IPS DF 19.7 (cell line): ENCODE results near the gene CACNA1H.

ENCODE experiments used
- DNase-seq: peaks from one replicate; pipeline ENCODE4 v3.0.0-alpha.2; 2013; ENCODE audit warnings: low read depth, low spot score

Gene CACNA1H

GRCh38 chr16:1122398-1122765, 30.5 kb upstream of the CACNA1H start:
- no peak for DNase-seq

- DNase-seq: no peak
These were observed 29.2 kb upstream of the CACNA1H start for GRCh38 chr16:1123525-1124230.

DNA sequence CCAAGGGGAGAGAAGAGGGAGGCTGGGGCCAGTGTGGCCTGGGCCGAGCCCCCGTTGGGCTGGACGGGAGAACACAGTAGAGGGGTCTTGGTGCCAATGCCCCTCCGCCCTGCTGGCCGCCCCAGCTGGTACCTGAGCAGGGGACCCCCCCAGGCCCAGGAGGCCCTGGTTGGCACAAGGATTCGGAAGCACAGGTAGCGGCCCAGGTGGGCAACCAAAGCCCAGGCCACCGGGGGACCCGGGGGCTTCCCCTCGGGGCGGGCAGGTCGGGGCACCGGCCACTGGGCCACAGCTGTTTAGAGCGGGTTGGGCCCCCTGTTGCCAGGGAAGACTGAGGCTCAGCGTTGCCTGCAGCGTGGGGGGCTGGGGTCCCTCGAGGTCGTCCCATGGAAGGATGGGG, 28.6 kb upstream of the CACNA1H start:
- no peak for DNase-seq

DNA sequence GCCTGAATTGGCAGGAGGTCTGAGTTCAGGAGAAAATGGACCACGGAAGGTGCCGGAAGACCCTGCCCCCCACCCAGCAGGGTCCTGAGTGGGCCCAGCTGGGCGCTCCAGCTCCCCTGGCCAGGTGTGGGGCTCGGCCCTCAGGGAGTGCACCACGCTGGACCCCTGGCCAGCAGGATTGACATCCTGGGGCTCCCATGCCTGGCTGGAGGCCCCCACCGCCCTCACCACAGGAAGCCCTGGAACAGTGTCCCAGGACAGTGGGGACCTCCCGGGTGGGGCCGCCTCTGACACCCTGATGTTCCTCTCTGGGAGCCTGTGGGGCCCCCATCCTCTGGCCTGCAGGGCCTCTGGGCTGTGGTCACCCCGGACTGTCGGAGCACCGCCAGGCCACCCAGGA, 28.1 kb upstream of the CACNA1H start:
- no peak for DNase-seq

GRCh38 chr16:1125471-1125870, 27.4 kb upstream of the CACNA1H start:
- no peak for DNase-seq

DNA sequence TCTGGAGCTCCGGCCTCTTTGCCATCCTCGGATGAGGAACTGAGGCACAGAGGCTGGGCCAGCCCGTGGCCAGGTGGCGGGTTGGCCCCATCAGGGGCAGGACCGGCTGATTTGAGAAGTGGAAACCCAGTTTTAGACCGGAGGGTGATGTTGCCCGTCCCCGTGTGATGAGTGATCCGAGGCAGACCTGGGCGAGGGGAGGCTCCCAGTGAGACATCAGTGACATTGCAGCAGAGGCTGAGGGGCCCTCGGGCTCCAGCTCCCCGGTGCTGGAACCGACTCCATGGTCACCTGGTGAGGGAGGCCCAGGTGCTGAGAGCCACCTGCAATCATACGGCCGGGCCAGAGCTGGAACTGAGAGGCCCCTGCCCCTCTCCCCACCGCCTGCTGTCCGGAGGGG, 26.9 kb upstream of the CACNA1H start:
- no peak for DNase-seq

- DNase-seq: no peak
These were observed 26.3 kb upstream of the CACNA1H start for GRCh38 chr16:1126586-1126985.

DNA sequence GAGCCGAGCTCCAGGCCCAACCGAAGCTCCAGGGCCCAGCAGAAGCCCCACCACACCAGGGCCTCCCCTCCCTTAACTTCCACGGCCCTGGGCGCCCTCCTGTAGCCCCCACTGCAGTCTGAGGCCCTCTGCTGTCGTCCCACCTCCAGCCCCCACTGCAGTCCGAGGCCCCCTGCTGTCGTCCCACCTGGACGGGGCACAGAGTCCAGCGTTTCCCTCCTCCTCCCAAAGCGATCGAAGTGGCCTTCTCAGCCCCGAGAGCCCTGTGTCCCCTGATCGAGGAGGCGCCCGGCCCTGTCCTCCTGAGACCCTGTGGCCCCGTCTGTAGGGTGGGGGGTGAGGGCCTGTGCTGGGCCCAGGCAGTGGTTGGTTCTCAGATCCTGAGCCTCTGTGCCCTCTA, 25.8 kb upstream of the CACNA1H start:
- no peak for DNase-seq

DNA sequence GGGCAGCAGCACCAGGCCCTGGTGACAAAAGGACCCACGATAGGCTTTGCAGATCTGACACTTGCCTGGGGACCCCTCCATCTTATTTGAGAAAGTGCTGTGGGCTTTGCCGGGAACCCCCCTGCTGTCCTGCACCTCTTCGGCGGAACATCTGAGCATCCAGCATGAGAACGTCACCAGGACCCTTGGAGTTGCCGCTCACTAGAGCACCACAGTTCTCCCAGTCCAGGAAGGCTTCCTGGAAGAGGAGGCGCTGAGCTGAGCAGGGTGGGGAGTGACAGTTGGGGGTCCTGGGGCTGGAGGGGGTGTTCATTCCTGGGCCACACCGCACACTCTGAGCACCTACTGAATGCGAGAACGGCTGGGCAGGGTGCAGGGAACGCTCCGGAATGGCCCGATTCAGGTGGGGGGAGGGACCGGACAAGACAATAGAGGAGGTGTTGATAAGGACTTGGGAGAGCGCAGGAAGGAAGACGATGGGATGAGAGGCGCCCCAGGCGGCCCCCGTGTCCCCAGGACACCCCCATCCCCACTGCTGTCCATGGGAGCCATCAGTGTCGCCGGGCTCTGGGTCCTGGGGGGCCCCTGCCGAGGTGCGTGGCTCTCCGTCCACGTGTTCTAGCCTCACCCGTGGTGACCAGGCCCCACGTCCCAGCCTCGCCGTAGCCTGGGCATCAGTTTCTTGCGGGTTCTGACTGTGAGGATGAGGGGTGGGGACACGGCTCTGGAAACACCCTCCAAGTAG, 24.8 kb upstream of the CACNA1H start:
- no peak for DNase-seq

DNA sequence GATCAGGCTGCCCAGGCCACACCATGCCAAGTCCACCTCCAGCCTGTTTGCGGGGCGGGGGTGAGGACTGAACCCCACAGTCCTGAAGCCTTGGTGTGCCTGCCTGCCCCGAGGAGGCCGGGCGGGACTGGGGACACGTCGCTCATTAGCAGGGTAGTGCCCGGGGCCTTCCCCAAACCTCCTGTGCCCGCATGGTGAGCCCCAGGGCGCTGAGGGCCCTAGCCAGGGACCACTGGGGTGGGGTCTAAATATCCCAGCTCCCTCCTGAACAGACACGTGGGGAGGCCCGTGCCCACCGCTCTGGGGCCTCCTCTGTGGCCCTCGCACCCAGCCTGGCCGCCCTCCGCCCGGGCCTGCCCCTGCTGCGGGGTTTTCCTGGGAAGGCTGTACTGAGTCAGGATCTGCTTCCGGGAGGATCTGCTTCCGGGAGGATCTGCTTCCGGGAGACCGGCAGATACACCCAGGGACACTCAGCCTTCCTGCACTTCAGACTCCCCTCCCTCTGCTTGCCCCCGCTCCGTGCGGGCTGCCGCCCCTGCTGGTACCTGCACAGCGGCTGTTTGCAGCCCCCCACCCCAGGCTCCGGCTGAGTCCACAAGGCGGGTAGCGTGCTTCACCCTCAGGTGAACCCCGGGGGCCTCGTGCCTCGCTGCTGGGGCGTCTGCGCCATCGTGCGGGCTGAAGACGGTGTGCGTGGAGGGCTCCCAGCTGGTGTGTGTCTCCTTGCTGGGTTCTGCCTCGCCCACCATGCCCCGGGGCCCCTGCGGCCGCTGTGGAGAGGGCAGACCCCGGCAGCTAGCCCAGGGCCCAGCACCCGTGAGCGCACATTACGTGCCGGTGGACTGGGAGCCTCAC, 23.6 kb upstream of the CACNA1H start:
- DNase-seq: no peak

DNA sequence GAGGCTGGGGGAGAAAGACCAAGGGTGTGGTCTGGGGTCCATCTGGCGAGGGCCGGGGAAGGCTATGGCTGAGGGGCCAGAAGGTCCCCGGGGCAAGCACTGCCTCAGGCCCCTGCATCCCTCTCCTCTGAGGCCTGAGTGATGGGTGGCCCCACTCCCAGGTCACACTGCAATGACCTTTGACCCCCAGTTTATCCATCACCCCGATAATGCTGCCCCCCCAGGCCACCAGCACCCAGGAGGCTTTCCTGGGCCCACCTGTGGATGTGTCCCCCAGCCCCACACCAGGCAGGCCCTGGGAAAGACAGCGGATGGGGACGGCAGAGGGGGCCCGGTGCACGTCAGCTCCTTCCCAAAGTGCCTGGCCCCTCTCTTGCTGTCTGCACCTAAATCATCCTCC, 22.5 kb upstream of the CACNA1H start:
- no peak for DNase-seq

- DNase-seq: no peak
These were observed 21.4 kb upstream of the CACNA1H start for GRCh38 chr16:1131378-1131994.

GRCh38 chr16:1132431-1132830, 20.5 kb upstream of the CACNA1H start:
- no peak for DNase-seq

- DNase-seq: no peak
These were observed 19.6 kb upstream of the CACNA1H start for GRCh38 chr16:1133271-1133670.

GRCh38 chr16:1133810-1134520, 18.9 kb upstream of the CACNA1H start:
- DNase-seq: no peak

DNA sequence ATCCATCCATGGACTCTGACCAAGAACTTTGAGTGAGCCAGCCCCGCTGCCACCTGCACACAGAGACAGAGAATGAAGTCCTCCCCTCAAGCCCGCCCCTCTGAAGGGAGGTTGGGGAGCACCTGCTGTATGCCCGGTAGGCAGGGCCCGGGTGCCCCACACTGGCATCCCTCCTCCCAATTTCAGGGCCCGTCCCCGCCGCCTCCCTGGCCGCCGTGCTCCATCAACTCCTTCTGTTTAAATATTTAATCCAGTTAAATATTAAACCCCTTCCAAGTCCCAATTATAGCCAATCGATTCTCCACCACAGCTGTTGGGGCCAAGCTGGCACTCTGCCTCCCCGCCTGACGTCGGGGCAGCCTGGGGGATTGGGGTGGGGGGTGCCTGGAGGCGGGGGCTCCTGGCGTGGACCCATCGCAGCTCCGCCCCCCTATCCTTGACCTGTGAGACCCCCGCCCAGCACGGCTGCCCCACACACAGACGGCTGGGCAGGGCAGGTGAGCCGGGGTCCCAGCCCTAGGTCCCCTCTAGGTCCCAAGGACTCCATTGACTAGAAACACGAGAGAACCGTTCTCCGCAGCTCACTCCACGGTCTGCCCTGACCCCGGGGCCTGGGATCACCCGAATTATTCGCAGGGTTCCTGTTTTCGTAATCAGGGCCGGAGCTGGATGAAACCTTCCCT, 18.0 kb upstream of the CACNA1H start:
- no peak for DNase-seq

DNA sequence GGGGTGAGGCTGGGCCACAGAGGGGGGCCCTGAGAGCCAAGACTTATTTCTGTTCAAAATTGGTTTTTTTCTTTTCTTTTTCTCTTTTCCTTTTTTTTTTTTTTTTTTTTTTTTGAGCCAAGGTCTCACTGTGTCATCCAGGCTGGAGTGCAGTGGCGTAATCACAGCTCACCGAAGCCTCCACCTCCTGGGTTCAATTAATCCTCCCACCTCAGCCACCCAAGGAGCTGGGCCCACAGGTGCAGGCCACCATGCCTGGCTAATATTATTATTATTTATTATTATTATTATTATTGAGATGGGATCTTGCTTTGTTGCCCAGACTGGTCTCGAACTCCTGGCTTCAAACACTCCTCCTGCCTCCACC, 17.5 kb upstream of the CACNA1H start:
- no peak for DNase-seq

GRCh38 chr16:1137604-1138003, 15.3 kb upstream of the CACNA1H start:
- no peak for DNase-seq

- no peak for DNase-seq
These were observed 12.2 kb upstream of the CACNA1H start for GRCh38 chr16:1140582-1141162.

- DNase-seq: no peak
These were observed 11.7 kb upstream of the CACNA1H start for GRCh38 chr16:1141191-1141590.

DNA sequence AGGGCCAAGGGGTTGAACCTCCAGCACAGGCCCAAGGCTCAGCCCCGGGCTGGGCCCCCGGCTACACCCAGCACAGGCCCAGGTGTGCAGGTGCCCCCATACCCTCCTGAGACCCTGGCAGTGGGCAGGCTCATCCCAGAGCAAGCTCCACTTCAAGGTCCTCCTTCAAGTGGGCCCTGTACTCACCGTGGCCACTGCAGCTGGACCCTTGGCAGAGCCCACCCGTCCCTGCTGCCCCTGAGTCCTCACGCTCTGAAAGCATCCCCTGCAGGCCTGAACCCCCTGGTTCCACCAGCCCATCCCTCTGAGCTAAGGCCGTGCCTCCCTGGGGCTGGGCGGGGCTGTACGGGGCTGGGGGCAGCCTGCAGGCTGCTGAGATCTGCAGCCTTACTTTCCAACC, 11.2 kb upstream of the CACNA1H start:
- DNase-seq: no peak
